ENCODE results near the gene AJAP1.

- TF ChIP-seq REST (IDR thresholded peaks at IDR 0.05; ENCODE audit: unreplicated experiment) (no peak), POLR2AphosphoS5 (IDR thresholded peaks at IDR 0.05; ENCODE audit: low read depth) (no peak), CTCF (conservative IDR thresholded peaks at IDR 0.05; ENCODE audit: low read depth in 2 of 2) (no peak), ZNF462 (CRISPR knock-in tag; IDR thresholded peaks at IDR 0.05) (no peak), ETS1 (IDR thresholded peaks at IDR 0.05) (no peak), EZH2 (IDR thresholded peaks at IDR 0.05; ENCODE audit: low read depth, unreplicated experiment) (no peak)
Observed at GRCh38 chr1:4650981-4651380, 3.4 kb upstream of the AJAP1 start.

Data from GM23338 (cell line).